GM10847 (cell line): ENCODE data around the gene CDH4.

Source experiments
- POLR2A ChIP-seq: IDR thresholded peaks from 2 replicates; pipeline ENCODE4 v1.6.1; 2011; ENCODE audit not compliant: insufficient read length; ENCODE audit errors: extremely low read depth

CDH4 gene

GRCh38 chr20:61756966-61757677, 505.1 kb downstream of the CDH4 start:
- TF ChIP-seq POLR2A: no peak

DNA sequence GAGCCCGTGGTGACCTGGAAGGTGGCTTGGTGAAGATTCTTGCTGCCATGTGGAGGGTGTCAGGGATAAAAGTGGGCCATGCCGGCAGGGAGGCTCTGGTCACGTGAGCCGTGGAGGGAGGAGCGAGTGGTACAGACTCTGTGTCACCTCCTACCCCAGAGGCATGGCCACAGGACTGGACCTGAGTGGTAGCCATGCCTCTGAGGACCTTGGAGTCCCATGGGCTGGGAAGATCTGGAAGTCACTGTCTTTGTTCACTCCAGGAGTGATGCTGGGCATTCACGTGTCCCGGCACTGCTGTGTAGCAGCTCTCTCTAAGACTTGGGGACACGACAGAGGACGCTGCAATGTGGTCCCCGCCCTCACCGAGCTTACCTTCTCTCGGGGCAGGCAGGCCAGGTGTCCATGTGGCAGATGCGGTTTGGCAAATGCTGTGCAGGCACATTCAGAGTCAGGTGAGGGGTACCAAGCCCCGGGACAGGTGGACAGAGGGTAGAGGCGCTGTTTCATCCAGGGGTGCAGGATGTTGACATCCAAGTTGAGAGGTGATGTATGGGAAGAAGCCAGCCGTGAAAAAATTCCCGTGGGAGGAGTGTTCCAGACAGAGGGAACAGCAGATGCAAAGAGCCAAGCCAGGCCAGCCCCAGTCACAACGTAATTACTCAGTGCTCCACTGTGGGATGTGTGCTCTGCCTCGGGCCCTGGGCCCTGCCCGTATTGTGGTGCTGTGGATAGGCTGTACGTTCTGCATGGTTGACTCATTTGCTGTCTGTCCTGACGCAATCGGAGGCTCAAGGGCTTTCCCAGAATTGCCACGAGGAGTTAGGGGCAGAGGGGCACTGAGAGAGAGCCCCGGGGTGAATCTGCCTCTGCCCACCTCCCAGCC, 505.9 kb downstream of the CDH4 start:
- no peak for TF ChIP-seq POLR2A

GRCh38 chr20:61758564-61759200, 506.6 kb downstream of the CDH4 start:
- TF ChIP-seq POLR2A: no peak

DNA sequence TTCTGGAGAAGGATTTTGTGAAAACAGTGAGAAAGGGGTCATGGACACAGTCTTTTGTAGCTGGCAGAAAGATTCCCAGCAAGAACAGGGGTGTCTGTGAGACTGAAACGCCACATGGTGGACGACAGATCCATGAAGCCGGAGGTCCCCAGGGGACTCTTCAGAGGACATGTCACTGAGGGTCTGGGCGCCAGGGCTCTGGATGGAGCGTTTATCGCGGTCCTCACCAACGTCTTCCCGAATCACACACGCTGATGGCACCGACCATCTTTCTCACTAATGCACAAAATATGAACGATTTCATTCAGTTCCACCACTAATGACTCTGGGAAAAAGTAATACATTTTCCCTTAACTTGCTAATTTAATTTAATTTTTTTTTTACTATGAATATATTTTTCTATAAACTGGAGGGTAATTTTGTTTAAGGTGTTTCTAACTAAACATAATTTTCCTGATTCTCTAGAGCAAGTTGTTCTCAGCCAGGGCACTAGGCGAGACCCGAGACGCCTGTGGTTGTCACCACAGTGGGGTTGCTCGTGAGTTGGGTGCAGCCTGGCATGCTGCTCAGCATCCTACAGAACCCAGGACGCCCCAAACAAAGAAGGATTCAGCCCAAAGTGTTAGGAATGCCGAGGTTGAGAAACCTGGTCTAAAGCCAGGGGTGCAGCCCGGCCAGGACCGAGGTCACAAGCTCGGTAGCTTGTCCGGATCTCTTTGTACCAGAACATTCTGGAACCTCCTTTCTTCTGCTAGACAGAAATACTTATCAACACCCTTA, 507.4 kb downstream of the CDH4 start:
- TF ChIP-seq POLR2A: no peak

DNA sequence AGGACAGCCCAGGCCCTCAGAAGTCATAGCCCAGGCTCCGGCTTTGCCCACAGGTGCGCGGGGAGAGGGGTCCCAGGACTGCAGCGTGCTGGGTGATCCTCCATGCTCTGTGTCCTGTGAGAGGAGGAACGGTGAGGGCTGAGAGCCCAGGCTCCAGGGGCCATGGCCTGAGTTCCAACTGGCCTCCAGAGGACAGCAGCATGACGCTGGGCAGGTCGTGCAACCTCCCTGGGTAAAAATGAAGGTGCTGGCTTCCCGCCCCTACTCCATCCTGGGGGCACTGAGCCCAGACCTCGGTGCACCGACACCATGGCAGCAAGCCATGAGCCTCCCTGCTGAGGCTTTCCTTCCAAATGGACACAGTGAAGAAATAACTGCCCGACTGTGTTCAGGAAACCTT, 508.3 kb downstream of the CDH4 start:
- TF ChIP-seq POLR2A: no peak

DNA sequence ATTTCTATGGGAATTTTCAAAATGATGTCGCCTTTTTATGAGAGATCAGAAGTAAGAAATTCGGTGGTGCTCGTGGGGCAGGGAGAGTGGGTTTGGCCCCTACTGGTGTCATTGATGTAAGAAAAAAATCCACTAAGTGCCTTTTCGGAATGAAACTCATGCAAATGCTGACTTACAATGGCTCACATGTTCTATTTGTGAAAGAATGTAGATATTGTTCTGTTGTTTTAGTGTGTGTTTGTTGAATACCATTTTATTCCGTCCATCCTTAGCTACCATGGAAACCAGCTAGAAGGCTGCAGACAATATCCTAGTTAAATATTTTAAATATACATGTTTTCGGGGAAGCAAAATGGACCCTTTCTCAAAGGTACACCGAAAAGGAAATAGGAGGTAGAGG, 508.7 kb downstream of the CDH4 start:
- TF ChIP-seq POLR2A: no peak

- no peak for TF ChIP-seq POLR2A
Measured at GRCh38 chr20:61761453-61762166, 509.5 kb downstream of the CDH4 start.

- no peak for TF ChIP-seq POLR2A
Measured at GRCh38 chr20:61762167-61762710, 510.2 kb downstream of the CDH4 start.

DNA sequence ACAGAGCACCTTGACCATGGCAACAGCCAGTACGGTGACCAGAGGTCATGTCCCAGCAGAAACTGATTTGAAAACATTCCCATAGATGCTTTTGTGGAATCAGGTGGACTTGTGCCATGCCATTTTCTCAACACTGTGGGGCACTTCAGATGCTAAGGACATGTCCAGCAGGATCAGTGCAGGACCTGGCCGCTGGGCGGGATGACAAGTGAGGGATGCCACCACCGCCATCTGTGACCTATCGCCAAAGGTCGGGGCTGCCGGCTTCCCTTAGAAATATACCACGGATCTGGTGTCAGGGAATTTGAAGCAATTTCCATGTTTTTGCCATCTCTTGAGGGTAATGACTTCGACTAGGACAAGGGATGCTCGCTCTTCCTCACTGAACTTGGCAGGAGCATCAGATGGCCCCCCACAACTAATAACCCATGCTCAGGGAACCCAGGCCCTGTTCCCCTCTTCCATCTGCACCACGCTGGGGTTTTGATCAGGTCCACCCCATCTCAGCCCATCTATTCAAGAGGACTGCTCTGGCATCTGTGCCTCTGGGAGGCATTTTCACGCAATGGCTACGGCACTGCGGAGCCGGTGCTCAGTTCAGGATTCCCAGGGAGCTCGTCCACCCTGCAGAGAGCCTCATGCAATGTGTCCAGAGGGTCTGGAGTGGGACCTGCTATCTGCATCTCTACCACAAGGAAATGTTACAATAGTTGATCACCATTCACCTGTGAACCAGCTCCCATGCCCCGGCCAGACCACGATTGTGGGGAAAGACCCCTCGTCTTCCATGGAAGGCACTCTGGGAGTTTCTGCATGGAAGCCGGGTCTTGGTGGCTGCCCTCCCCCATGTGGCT, 511.1 kb downstream of the CDH4 start:
- TF ChIP-seq POLR2A: no peak

DNA sequence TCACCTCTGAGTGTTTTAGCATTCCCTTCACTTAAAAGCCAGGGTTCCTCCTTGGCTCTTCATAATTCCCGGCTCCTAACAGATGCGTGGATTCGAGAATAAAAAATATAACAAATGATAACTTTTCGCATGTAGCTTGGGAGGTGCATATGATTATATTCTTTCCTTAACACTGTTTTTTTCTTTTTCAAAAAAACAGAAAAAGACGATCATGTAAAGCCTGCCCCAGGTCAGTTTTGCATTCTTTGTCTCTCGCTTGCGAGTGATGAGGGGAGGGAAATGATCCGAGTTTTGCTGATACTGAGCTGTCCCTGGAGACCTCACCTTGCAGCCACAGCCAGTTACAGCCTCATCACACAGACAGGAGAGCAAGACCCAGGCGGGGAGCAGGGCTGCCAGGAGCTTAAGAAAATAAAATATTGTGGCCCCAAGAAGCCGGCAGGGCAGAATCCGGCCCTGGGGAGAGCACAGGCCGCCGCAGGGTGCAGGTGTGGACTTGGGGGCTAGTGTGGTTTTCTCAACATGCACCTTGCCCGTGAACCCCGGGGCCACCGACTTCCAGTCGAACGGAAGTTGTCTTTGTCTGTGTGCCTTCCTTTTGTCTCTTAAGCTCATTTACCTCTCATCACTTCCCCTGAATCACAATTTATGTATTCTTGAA, 511.8 kb downstream of the CDH4 start:
- TF ChIP-seq POLR2A: no peak

- TF ChIP-seq POLR2A: no peak
Measured at GRCh38 chr20:61764471-61765025, 512.5 kb downstream of the CDH4 start.

DNA sequence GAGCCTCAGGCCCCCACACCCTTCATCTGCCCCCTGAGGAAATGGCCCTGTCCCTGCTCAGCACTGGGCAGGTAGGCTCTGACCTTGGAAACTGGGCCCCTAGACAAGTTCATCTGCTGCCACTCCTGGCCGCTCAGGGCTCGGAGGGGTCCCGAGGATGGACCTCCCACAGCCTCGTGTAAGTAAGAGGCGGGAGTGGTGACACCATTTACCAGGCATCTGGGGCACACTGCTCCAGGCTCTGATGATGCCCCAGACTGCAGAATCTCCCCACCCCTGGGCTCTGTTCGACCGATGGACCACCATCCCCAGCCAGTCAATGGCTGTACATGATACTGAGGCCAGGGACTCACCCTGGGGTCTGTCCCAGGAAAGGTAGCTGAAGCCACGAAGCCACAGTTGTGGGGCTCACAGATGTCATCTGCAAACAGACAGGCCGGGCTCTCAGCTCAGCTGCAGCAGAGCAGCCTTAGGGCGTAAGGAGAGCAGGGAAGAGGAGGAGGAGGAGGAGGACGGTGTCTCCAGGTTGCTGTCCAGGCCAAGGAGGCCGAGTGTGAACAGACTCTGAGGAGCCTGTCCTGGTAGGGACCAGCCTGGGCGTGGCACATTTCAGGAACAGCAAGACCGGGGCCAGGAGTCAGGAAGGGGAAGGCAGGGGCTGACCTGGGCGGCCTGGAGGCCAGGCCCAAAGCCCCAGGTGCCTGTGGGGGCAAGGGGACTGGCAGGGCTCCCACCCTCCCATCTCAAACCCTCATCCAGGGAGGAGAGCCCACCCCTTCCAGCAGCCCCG, 513.2 kb downstream of the CDH4 start:
- no peak for TF ChIP-seq POLR2A
